Measurements from ENCODE around the gene SMARCD1. TPM values are rescaled to one million over a fixed set of nuclear protein-coding genes. Genes with fewer than 3 reads are reported as not detected.

The SMARCD1 gene
- total RNA-seq, 1 donor from 2014 or later = 44.2 TPM

GRCh38 chr12:50097952-50098351 is 12.8 kb downstream of the SMARCD1 start:
- Histone ChIP-seq H3K27ac (no peak overlapping the region), H3K9me3 (no peaks in the 10 kb centered on the region), H3K27me3 (ENCODE audit: low read depth) (no peaks in the 10 kb centered on the region), H3K36me3 (peaks cover 78% of the 10 kb centered on the region), H3K4me3 (no peak overlapping the region), H3K4me1 (no peaks in the 10 kb centered on the region)
- TF ChIP-seq, protein P1, sequence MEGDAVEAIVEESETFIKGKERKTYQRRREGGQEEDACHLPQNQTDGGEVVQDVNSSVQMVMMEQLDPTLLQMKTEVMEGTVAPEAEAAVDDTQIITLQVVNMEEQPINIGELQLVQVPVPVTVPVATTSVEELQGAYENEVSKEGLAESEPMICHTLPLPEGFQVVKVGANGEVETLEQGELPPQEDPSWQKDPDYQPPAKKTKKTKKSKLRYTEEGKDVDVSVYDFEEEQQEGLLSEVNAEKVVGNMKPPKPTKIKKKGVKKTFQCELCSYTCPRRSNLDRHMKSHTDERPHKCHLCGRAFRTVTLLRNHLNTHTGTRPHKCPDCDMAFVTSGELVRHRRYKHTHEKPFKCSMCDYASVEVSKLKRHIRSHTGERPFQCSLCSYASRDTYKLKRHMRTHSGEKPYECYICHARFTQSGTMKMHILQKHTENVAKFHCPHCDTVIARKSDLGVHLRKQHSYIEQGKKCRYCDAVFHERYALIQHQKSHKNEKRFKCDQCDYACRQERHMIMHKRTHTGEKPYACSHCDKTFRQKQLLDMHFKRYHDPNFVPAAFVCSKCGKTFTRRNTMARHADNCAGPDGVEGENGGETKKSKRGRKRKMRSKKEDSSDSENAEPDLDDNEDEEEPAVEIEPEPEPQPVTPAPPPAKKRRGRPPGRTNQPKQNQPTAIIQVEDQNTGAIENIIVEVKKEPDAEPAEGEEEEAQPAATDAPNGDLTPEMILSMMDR (IDR thresholded peaks at IDR 0.05) = no peak
- no peak for ATAC-seq
- intact Hi-C loops (cut with DNase I) = no loop called here
- no peak for DNase-seq

- Histone ChIP-seq H3K27me3 (ENCODE audit: low read depth) (no peaks in the 10 kb centered on the region), H3K27ac (no peak overlapping the region), H3K36me3 (peaks cover 63% of the 10 kb centered on the region), H3K4me3 (no peak overlapping the region), H3K4me1 (peaks cover 12% of the 10 kb centered on the region), H3K9me3 (no peaks in the 10 kb centered on the region)
- no peak for ATAC-seq
- DNase-seq = no peak
- intact Hi-C loops (cut with DNase I) = no loop called here
- TF ChIP-seq, protein P1 (IDR thresholded peaks at IDR 0.05) = no peak
Measured at GRCh38 chr12:50099302-50100008, 14.3 kb downstream of the SMARCD1 start.

- intact Hi-C loops (cut with DNase I) = no loop called here
- Histone ChIP-seq H3K27me3 (ENCODE audit: low read depth) (no peaks in the 10 kb centered on the region), H3K4me1 (peaks cover 21% of the 10 kb centered on the region), H3K4me3 (no peak overlapping the region), H3K36me3 (peaks cover 52% of the 10 kb centered on the region), H3K9me3 (no peaks in the 10 kb centered on the region), H3K27ac (no peak overlapping the region)
- no peak for ATAC-seq
- DNase-seq = no peak
- TF ChIP-seq, protein P1 (IDR thresholded peaks at IDR 0.05) = no peak
Measured at GRCh38 chr12:50100561-50100960, 15.4 kb downstream of the SMARCD1 start.

GRCh38 chr12:50101663-50102062 is 16.5 kb downstream of the SMARCD1 start:
- H3K27me3 ChIP-seq (ENCODE audit: low read depth) = no peaks in the 10 kb centered on the region
- ATAC-seq = no peak
- H3K9me3 ChIP-seq = no peaks in the 10 kb centered on the region
- peaks cover 41% of the 10 kb centered on the region for H3K36me3 ChIP-seq
- DNase-seq = no peak
- H3K4me1 ChIP-seq = peaks cover 21% of the 10 kb centered on the region
- TF ChIP-seq, protein P1 (IDR thresholded peaks at IDR 0.05) = peak; percentile 33
- no peak overlapping the region for H3K27ac ChIP-seq
- no peak overlapping the region for H3K4me3 ChIP-seq
- intact Hi-C loops (cut with DNase I) = no loop called here

GRCh38 chr12:50102131-50102531 is 17.0 kb downstream of the SMARCD1 start:
- TF ChIP-seq, protein P1 (IDR thresholded peaks at IDR 0.05) = no peak

More at GRCh38 chr12:50102131-50102531, 17.0 kb downstream of the SMARCD1 start:
- no peak overlapping the region for H3K4me3 ChIP-seq
- DNase-seq = no peak
- H3K27ac ChIP-seq = no peak overlapping the region
- no peaks in the 10 kb centered on the region for H3K9me3 ChIP-seq
- intact Hi-C loops (cut with DNase I) = no loop called here
- H3K36me3 ChIP-seq = peaks cover 36% of the 10 kb centered on the region
- ATAC-seq = no peak
- no peaks in the 10 kb centered on the region for H3K27me3 ChIP-seq (ENCODE audit: low read depth)
- H3K4me1 ChIP-seq = peaks cover 21% of the 10 kb centered on the region

All from lower lobe of right lung (tissue), 2 donors.